DND-41 (cell line): ENCODE data around the gene ZFP91.

Source experiments
- ATAC-seq: fragments of 200-7000 bp; cut with Tn5 transposase; 3 replicates; pipeline ENCODE4 v1.9.1; 2021; ENCODE audit warnings: low read depth; ENCODE audit not compliant: insufficient read depth
- DNase-seq: peaks from one replicate; pipeline ENCODE4 v3.0.0-alpha.2; 2020
- H2AFZ ChIP-seq: 2 replicates; pipeline ENCODE4 v1.6.0; 2012; ENCODE audit warnings: low read depth, low read length
- H3K27ac ChIP-seq: 2 replicates; pipeline ENCODE4 v1.5.1; 2012; ENCODE audit warnings: low read length, inconsistent platforms
- H3K27me3 ChIP-seq: fragments of 200-600 bp; sonication (generic); 2 replicates; pipeline ENCODE4 v1.6.0; 2012; ENCODE audit warnings: low read length, mild to moderate bottlenecking, inconsistent platforms; ENCODE audit not compliant: insufficient read depth, poor library complexity
- H3K36me3 ChIP-seq: 2 replicates; pipeline ENCODE4 v1.5.1; 2012; ENCODE audit warnings: low read length, inconsistent platforms; ENCODE audit not compliant: insufficient read depth
- H3K4me1 ChIP-seq: 2 replicates; pipeline ENCODE4 v1.5.1; 2012; ENCODE audit warnings: mild to moderate bottlenecking, low read length; ENCODE audit not compliant: insufficient read depth
- H3K4me2 ChIP-seq: 2 replicates; pipeline ENCODE4 v1.6.0; 2012; ENCODE audit warnings: mild to moderate bottlenecking, moderate library complexity, low read length, inconsistent platforms; ENCODE audit not compliant: insufficient read depth
- H3K4me3 ChIP-seq, 2 experiments: fragments of 200-600 bp in 1 of 2; shearing (Covaris generic) in 1 of 2; 2 replicates each; pipeline ENCODE4 v1.5.1; 2012 to 2016; ENCODE audit warnings: inconsistent platforms in 2 of 2, low read length in 2 of 2, mild to moderate bottlenecking in 2 of 2, low read depth in 1 of 2, moderate library complexity in 1 of 2
- H3K79me2 ChIP-seq: 2 replicates; pipeline ENCODE4 v1.6.0; 2012; ENCODE audit warnings: low read length, inconsistent platforms; ENCODE audit not compliant: insufficient read depth
- H3K9ac ChIP-seq: 2 replicates; pipeline ENCODE4 v1.6.0; 2012; ENCODE audit warnings: low read depth, mild to moderate bottlenecking, inconsistent platforms, low read length, moderate library complexity
- H3K9me3 ChIP-seq: 2 replicates; pipeline ENCODE4 v1.5.1; 2012; ENCODE audit warnings: low read length, moderate library complexity, mild to moderate bottlenecking, inconsistent platforms; ENCODE audit not compliant: insufficient read depth, severe bottlenecking
- H4K20me1 ChIP-seq: 2 replicates; pipeline ENCODE4 v1.6.0; 2012; ENCODE audit warnings: low read length; ENCODE audit not compliant: insufficient read depth
- EZH2 ChIP-seq: IDR thresholded peaks from 3 replicates; pipeline ENCODE4 v1.6.1; 2012; ENCODE audit warnings: borderline replicate concordance, low read depth, mild to moderate bottlenecking, moderate library complexity, low read length, inconsistent platforms; ENCODE audit not compliant: severe bottlenecking
- TF ChIP-seq, protein P1 (sequence below): IDR thresholded peaks from 2 replicates; pipeline ENCODE4 v1.5.1; 2012; ENCODE audit warnings: borderline replicate concordance, low read length, moderate library complexity, mild to moderate bottlenecking; ENCODE audit not compliant: poor library complexity, severe bottlenecking; ENCODE audit errors: extremely low read depth

The ZFP91 gene

GRCh38 chr11:58639669-58640068 is 60.8 kb downstream of the ZFP91 start:
- Histone ChIP-seq H3K27me3 (peaks cover 2% of the 10 kb centered on the region), H2AFZ (peak overlapping the region; percentile 35; the same call in 1 of the 2 replicates), H3K9ac (no peak overlapping the region), H3K4me3 (no peak overlapping the region), H3K79me2 (no peaks in the 10 kb centered on the region), H3K4me2 (no peak overlapping the region), H4K20me1 (no peaks in the 10 kb centered on the region), H3K36me3 (no peaks in the 10 kb centered on the region), H3K9me3 (no peaks in the 10 kb centered on the region), H3K27ac (no peak overlapping the region), H3K4me1 (peaks cover 17% of the 10 kb centered on the region)
- TF ChIP-seq, protein P1, sequence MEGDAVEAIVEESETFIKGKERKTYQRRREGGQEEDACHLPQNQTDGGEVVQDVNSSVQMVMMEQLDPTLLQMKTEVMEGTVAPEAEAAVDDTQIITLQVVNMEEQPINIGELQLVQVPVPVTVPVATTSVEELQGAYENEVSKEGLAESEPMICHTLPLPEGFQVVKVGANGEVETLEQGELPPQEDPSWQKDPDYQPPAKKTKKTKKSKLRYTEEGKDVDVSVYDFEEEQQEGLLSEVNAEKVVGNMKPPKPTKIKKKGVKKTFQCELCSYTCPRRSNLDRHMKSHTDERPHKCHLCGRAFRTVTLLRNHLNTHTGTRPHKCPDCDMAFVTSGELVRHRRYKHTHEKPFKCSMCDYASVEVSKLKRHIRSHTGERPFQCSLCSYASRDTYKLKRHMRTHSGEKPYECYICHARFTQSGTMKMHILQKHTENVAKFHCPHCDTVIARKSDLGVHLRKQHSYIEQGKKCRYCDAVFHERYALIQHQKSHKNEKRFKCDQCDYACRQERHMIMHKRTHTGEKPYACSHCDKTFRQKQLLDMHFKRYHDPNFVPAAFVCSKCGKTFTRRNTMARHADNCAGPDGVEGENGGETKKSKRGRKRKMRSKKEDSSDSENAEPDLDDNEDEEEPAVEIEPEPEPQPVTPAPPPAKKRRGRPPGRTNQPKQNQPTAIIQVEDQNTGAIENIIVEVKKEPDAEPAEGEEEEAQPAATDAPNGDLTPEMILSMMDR = no peak
- TF ChIP-seq EZH2 = no peak
- DNase-seq (no peak), ATAC-seq (no peak)

DNA sequence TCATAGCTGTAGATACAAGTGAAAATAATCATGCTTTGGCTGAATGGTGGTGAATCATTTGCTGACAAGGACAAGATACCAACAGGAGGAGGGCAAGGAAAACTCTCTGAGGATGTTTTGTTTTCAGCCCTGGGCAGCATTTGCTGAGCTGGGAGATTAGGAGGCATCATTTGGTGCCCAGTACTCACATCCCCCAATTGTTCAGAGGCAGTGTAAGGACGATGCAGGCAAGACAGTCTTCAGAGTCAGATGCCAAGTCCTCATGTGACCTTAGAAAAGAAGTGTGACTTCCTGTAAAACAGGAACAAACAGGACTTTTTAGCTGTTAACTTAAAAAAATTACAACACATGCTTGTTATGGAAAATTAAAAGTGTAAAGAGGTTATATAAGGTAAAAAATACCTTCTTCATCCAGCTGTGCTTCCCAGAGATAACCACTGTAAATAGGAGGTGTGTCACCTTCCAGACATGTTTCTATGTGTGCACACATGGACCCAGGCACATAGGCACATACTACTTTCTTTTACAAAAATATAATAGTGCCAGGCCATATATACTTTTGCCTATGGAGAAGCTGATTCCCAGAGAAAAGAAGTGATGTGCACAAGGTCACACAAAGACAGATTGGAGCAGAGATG is 61.6 kb downstream of the ZFP91 start:
- no peak for TF ChIP-seq EZH2
- TF ChIP-seq, protein P1 = no peak
- Histone ChIP-seq H2AFZ (peak overlapping the region; percentile 64), H3K9me3 (peaks cover 2% of the 10 kb centered on the region), H3K79me2 (no peaks in the 10 kb centered on the region), H3K4me1 (peaks cover 17% of the 10 kb centered on the region), H3K36me3 (no peaks in the 10 kb centered on the region), H3K9ac (no peak overlapping the region), H3K27me3 (peaks cover 2% of the 10 kb centered on the region), H4K20me1 (no peaks in the 10 kb centered on the region), H3K4me3 (no peak overlapping the region), H3K27ac (peak overlapping the region; percentile 17), H3K4me2 (peak overlapping the region; percentile 17; the same call in 1 of the 2 replicates)
- DNase-seq = peak; percentile 6
- peak; percentile 66 for ATAC-seq

GRCh38 chr11:58641341-58641740 is 62.5 kb downstream of the ZFP91 start:
- Histone ChIP-seq H3K4me2 (no peak overlapping the region), H3K4me3 (no peak overlapping the region), H2AFZ (peak overlapping the region; percentile 64; the same call in 1 of the 2 replicates), H3K27ac (no peak overlapping the region), H3K4me1 (peaks cover 17% of the 10 kb centered on the region), H3K79me2 (no peaks in the 10 kb centered on the region), H3K36me3 (no peaks in the 10 kb centered on the region), H3K9ac (no peak overlapping the region), H4K20me1 (no peaks in the 10 kb centered on the region), H3K27me3 (peaks cover 2% of the 10 kb centered on the region), H3K9me3 (peaks cover 6% of the 10 kb centered on the region)
- ATAC-seq = no peak
- DNase-seq = no peak
- TF ChIP-seq, protein P1 = no peak
- no peak for TF ChIP-seq EZH2
